H9 (cell line): Measurements from ENCODE around the gene C17orf58. TPM values are rescaled to one million over a fixed set of nuclear protein-coding genes. Genes with fewer than 3 reads are reported as not detected.
"Not testable (repeated sequence)": the region's sequence is repeated elsewhere in the genome, so short reads cannot be mapped to it uniquely, and the experiment has no call there.

Experiments
- DNase-seq: peaks from one replicate; pipeline ENCODE4 v3.0.0-alpha.2; 2017
- H2AFZ ChIP-seq: one replicate; pipeline ENCODE4 v1.6.1; 2013; ENCODE audit warnings: mild to moderate bottlenecking, low read length, control low read depth, moderate library complexity
- H2AK5ac ChIP-seq: 2 replicates; pipeline ENCODE4 v1.6.1; 2013; ENCODE audit warnings: low read length, control low read depth, mixed read lengths; ENCODE audit not compliant: insufficient read length
- H2BK120ac ChIP-seq: one replicate; pipeline ENCODE4 v1.6.1; 2013; ENCODE audit warnings: low read depth, mild to moderate bottlenecking, low read length, control low read depth, inconsistent platforms; ENCODE audit not compliant: poor library complexity, severe bottlenecking
- H2BK12ac ChIP-seq: 2 replicates; pipeline ENCODE4 v1.6.1; 2013; ENCODE audit warnings: low read length, control low read depth, mixed read lengths, low read depth; ENCODE audit not compliant: insufficient read length
- H2BK15ac ChIP-seq: 2 replicates; pipeline ENCODE4 v1.6.1; 2013; ENCODE audit warnings: low read depth, low read length, control low read depth
- H2BK20ac ChIP-seq: one replicate; pipeline ENCODE4 v1.6.1; 2013; ENCODE audit warnings: low read depth, mild to moderate bottlenecking, low read length, control low read depth, inconsistent platforms; ENCODE audit not compliant: poor library complexity, severe bottlenecking
- H2BK5ac ChIP-seq: 2 replicates; pipeline ENCODE4 v1.6.1; 2013; ENCODE audit warnings: low read length, control low read depth, mixed read lengths; ENCODE audit not compliant: insufficient read length
- H3K14ac ChIP-seq: 2 replicates; pipeline ENCODE4 v1.6.1; 2013; ENCODE audit warnings: low read length, control low read depth; ENCODE audit not compliant: insufficient read depth
- H3K18ac ChIP-seq: 2 replicates; pipeline ENCODE4 v1.6.1; 2013; ENCODE audit warnings: low read depth, mild to moderate bottlenecking, mixed read lengths, low read length, control low read depth; ENCODE audit not compliant: insufficient read length
- H3K23ac ChIP-seq: 2 replicates; pipeline ENCODE4 v1.6.1; 2013; ENCODE audit warnings: low read length, control low read depth, mixed read lengths, low read depth; ENCODE audit not compliant: insufficient read length
- H3K23me2 ChIP-seq: 2 replicates; pipeline ENCODE4 v1.6.1; 2013; ENCODE audit warnings: low read depth, mild to moderate bottlenecking, mixed read lengths, low read length, control low read depth; ENCODE audit not compliant: insufficient read length, poor library complexity, severe bottlenecking
- H3K27ac ChIP-seq: 2 replicates; pipeline ENCODE4 v1.5.1; 2013; ENCODE audit warnings: low read length, control low read depth, mixed read lengths, low read depth; ENCODE audit not compliant: insufficient read length
- H3K27me3 ChIP-seq: 2 replicates; pipeline ENCODE4 v1.6.1; 2013; ENCODE audit warnings: low read length, control low read depth, inconsistent platforms; ENCODE audit not compliant: insufficient read depth
- H3K4ac ChIP-seq: 2 replicates; pipeline ENCODE4 v1.6.1; 2013; ENCODE audit warnings: low read depth, mild to moderate bottlenecking, control low read depth, inconsistent platforms, low read length, moderate library complexity
- H3K4me1 ChIP-seq: 2 replicates; pipeline ENCODE4 v1.6.1; 2013; ENCODE audit warnings: low read length, control low read depth, inconsistent platforms; ENCODE audit not compliant: insufficient read depth
- H3K4me2 ChIP-seq: 2 replicates; pipeline ENCODE4 v1.6.1; 2013; ENCODE audit warnings: low read length, control low read depth, mixed read lengths; ENCODE audit not compliant: insufficient read length, insufficient read depth
- H3K56ac ChIP-seq: 2 replicates; pipeline ENCODE4 v1.6.1; 2013; ENCODE audit warnings: low read depth, mild to moderate bottlenecking, mixed read lengths, low read length, control low read depth; ENCODE audit not compliant: insufficient read length
- H3K79me1 ChIP-seq: 2 replicates; pipeline ENCODE4 v1.6.1; 2013; ENCODE audit warnings: low read depth, mild to moderate bottlenecking, moderate library complexity, low read length, control low read depth, inconsistent platforms; ENCODE audit not compliant: insufficient read depth, poor library complexity, severe bottlenecking
- H3K79me2 ChIP-seq: 2 replicates; pipeline ENCODE4 v1.6.1; 2013; ENCODE audit warnings: low read length, control low read depth, inconsistent platforms; ENCODE audit not compliant: insufficient read depth
- H3K9ac ChIP-seq: 2 replicates; pipeline ENCODE4 v1.6.1; 2013; ENCODE audit warnings: low read length, control low read depth, mixed read lengths; ENCODE audit not compliant: insufficient read length; ENCODE audit errors: extremely low read depth
- H3K9me3 ChIP-seq: one replicate; pipeline ENCODE4 v1.6.1; 2013; ENCODE audit warnings: low read depth, low read length, inconsistent platforms; ENCODE audit not compliant: control insufficient read depth
- H3T11ph ChIP-seq: one replicate; pipeline ENCODE4 v1.6.1; 2013; ENCODE audit warnings: mild to moderate bottlenecking, low read length, control low read depth, inconsistent platforms
- H4K20me1 ChIP-seq: one replicate; pipeline ENCODE4 v1.6.1; 2013; ENCODE audit not compliant: control insufficient read depth, insufficient read length, insufficient read depth
- H4K5ac ChIP-seq: 2 replicates; pipeline ENCODE4 v1.6.1; 2013; ENCODE audit warnings: low read depth, mild to moderate bottlenecking, mixed read lengths, low read length, control low read depth; ENCODE audit not compliant: insufficient read length
- H4K8ac ChIP-seq: replicated peaks from 2 replicates; pipeline ENCODE4 v1.6.1; 2013; ENCODE audit warnings: low read length, control low read depth, mixed read lengths, low read depth; ENCODE audit not compliant: insufficient read length
- H4K91ac ChIP-seq: 2 replicates; pipeline ENCODE4 v1.6.1; 2013; ENCODE audit warnings: low read depth, mild to moderate bottlenecking, moderate library complexity, mixed read lengths, low read length, control low read depth; ENCODE audit not compliant: insufficient read length
- H3K27ac Mint-ChIP-seq, 3 experiments: 2 replicates in 2 of 3; 3 replicates in 1 of 3; pipeline ENCODE4 v1.8.0; 2020 to 2021; ENCODE audit warnings: mixed read lengths in 3 of 3, mild to moderate bottlenecking in 1 of 3, moderate library complexity in 1 of 3
- H3K27me3 Mint-ChIP-seq: 2 replicates; pipeline ENCODE4 v1.8.0; 2021; ENCODE audit warnings: low read depth, mild to moderate bottlenecking, moderate library complexity, mixed read lengths
- H3K36me3 Mint-ChIP-seq, 3 experiments: 2 replicates in 2 of 3; 3 replicates in 1 of 3; pipeline ENCODE4 v1.8.0; 2020 to 2021; ENCODE audit warnings: low read depth in 3 of 3, mixed read lengths in 3 of 3; ENCODE audit not compliant: insufficient read depth in 1 of 3
- H3K4me1 Mint-ChIP-seq, 2 experiments: 2 replicates each; pipeline ENCODE4 v1.8.0; 2020; ENCODE audit warnings: mixed read lengths in 2 of 2
- H3K4me3 Mint-ChIP-seq, 2 experiments: 2 replicates in 1 of 2; 3 replicates in 1 of 2; pipeline ENCODE4 v1.8.0; 2020 to 2021; ENCODE audit warnings: mild to moderate bottlenecking in 2 of 2, mixed read lengths in 2 of 2, moderate library complexity in 1 of 2
- H3K9me3 Mint-ChIP-seq, 2 experiments: 2 replicates in 1 of 2; 3 replicates in 1 of 2; pipeline ENCODE4 v1.8.0; 2020; ENCODE audit warnings: mild to moderate bottlenecking in 2 of 2, mixed read lengths in 2 of 2, moderate library complexity in 1 of 2
- WGBS: extraction: QIAGEN DNeasy Blood & Tissue Kit; methylation state at CpG from one replicate; pipeline ENCODE4 v1.1.7; 2013; ENCODE audit warnings: missing lambda C conversion rate, low lambda C conversion rate, mixed read lengths; ENCODE audit not compliant: insufficient read length; ENCODE audit errors: extremely low coverage; 5-methylcytosine and 5-hydroxymethylcytosine counted together
- total RNA-seq: library from RNA; stranded (reverse); gene quantifications from 2 replicates; pipeline ENCODE4 v1.2.1, GENCODE V29; 2021
- TF ChIP-seq, protein P1 (sequence below): fragments of 200-600 bp; sonication (generic); conservative IDR thresholded peaks from 3 replicates; pipeline ENCODE4 v1.8.0; 2021; ENCODE audit warnings: antibody characterized with exemption, mild to moderate bottlenecking

Gene C17orf58
- total RNA-seq, 1 experiment from 2014 or later: 12.3 TPM

DNA sequence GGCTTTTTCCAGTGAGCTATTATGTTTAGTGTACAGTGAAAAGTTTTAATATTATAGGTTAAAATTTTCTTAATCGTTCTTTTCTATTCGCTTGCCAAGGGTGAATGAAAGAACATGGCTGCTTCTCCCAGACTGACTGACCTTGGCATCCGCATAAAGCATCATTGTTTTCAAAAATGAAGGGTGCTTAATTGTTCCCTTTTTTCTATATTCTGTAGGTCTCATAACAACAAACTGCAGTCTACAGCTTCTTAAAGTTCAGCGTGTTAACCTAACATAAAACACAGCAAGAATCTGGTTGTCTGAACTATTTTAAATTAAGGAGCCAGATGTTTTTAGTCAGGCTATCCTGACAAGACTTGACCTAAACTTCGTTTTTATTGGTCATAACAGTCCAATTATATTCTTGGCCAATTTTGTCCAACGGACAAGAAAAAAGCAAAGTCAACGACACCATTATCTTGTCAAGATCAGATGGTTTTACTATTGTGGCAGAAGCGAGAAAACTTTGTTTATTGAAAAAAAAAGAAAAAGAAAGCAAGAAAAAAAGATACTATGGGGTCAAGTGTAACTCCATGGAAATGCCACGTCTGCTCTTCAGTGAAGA is 14.1 kb downstream of the C17orf58 start:
- no peak overlapping the region for H3K4ac ChIP-seq
- Mint-ChIP-seq H3K27ac (peak overlapping the region in 1 of 3 experiments; percentile 54; a peak in 1 of 7 replicates), H3K9me3 (no peaks in the 10 kb centered on the region), H3K4me1 (no peaks in the 10 kb centered on the region), H3K36me3 (peaks cover 6 to 19% (median 7%) of the 10 kb centered on the region in 3 experiments; a peak in 6 of 7 replicates), H3K4me3 (no peak overlapping the region), H3K27me3 (no peaks in the 10 kb centered on the region)
- no peak overlapping the region for H2BK12ac ChIP-seq
- H3K79me1 ChIP-seq: no peaks in the 10 kb centered on the region
- H2BK120ac ChIP-seq: no peak overlapping the region
- H3K27ac ChIP-seq: no peak overlapping the region
- no peak overlapping the region for H3K23ac ChIP-seq
- no peak overlapping the region for H2BK20ac ChIP-seq
- no peak overlapping the region for H2AK5ac ChIP-seq
- H4K8ac ChIP-seq: no peak overlapping the region
- no peaks in the 10 kb centered on the region for H3K9me3 ChIP-seq
- no peaks in the 10 kb centered on the region for H3K23me2 ChIP-seq
- no peak overlapping the region for H2BK5ac ChIP-seq
- H3K79me2 ChIP-seq: no peaks in the 10 kb centered on the region
- no peaks in the 10 kb centered on the region for H3K27me3 ChIP-seq
- TF ChIP-seq, protein P1, sequence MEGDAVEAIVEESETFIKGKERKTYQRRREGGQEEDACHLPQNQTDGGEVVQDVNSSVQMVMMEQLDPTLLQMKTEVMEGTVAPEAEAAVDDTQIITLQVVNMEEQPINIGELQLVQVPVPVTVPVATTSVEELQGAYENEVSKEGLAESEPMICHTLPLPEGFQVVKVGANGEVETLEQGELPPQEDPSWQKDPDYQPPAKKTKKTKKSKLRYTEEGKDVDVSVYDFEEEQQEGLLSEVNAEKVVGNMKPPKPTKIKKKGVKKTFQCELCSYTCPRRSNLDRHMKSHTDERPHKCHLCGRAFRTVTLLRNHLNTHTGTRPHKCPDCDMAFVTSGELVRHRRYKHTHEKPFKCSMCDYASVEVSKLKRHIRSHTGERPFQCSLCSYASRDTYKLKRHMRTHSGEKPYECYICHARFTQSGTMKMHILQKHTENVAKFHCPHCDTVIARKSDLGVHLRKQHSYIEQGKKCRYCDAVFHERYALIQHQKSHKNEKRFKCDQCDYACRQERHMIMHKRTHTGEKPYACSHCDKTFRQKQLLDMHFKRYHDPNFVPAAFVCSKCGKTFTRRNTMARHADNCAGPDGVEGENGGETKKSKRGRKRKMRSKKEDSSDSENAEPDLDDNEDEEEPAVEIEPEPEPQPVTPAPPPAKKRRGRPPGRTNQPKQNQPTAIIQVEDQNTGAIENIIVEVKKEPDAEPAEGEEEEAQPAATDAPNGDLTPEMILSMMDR: no peak
- H2AFZ ChIP-seq: no peak overlapping the region
- H3T11ph ChIP-seq: no peak overlapping the region
- no peaks in the 10 kb centered on the region for H4K20me1 ChIP-seq
- no peak overlapping the region for H3K56ac ChIP-seq
- no peak overlapping the region for H3K4me2 ChIP-seq
- no peak overlapping the region for H3K18ac ChIP-seq
- H3K14ac ChIP-seq: no peak overlapping the region
- H3K4me1 ChIP-seq: no peaks in the 10 kb centered on the region
- H4K91ac ChIP-seq: no peak overlapping the region
- H2BK15ac ChIP-seq: no peak overlapping the region
- WGBS: no CpG with 5 or more reads among the region's 9 CpGs
- DNase-seq: no peak
- no peak overlapping the region for H3K9ac ChIP-seq
- H4K5ac ChIP-seq: no peak overlapping the region

DNA sequence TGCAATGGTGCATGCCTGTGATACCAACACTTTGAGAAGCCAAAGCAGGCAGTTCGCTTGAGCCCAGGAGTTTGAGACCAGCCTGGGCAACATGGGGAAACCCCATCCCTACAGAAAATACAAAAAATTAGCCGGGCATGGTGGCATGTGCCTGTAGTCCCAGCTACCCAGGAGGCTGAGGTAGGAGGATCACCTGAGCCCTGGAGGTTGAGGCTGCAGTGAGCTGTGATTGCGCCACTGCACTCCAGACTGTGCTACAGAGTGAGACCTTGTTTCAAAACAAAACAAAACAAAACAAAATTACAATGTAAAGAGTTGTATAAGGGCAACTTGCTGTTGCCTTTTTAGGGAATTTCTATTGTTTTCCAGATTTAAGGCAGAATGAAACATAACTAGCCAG is 15.4 kb downstream of the C17orf58 start:
- not testable (repeated sequence) for H3T11ph ChIP-seq, H2AK5ac ChIP-seq, H3K79me1 ChIP-seq, H3K4me3 Mint-ChIP-seq, H2BK12ac ChIP-seq, H2BK5ac ChIP-seq, H4K91ac ChIP-seq, H2AFZ ChIP-seq, H3K9me3 Mint-ChIP-seq, H2BK15ac ChIP-seq, H4K20me1 ChIP-seq, H3K23ac ChIP-seq, DNase-seq, H3K27me3 ChIP-seq, H2BK20ac ChIP-seq, H3K4me1 ChIP-seq, H3K27ac Mint-ChIP-seq, H2BK120ac ChIP-seq, H4K8ac ChIP-seq, H3K4me2 ChIP-seq, H3K18ac ChIP-seq, H3K27ac ChIP-seq, H3K79me2 ChIP-seq, H3K9ac ChIP-seq, H3K23me2 ChIP-seq, H4K5ac ChIP-seq, H3K4me1 Mint-ChIP-seq, H3K4ac ChIP-seq, H3K27me3 Mint-ChIP-seq, H3K9me3 ChIP-seq, H3K14ac ChIP-seq, H3K56ac ChIP-seq
- peaks cover 6 to 30% (median 16%) of the 10 kb centered on the region in 3 experiments for H3K36me3 Mint-ChIP-seq
- no CpG with 5 or more reads among the region's 3 CpGs for WGBS
